Skin epidermis (tissue), 12 donors: ENCODE measurements around the gene SDHD.

Source experiments
- H3K27ac ChIP-seq, 21 experiments: fragments of 200-600 bp; sonication (generic) in 11 of 21; one replicate each; pipeline ENCODE4 v1.5.0; 2020; ENCODE audit warnings: mild to moderate bottlenecking in 3 of 21, inconsistent platforms in 2 of 21, moderate library complexity in 2 of 21
- H3K4me3 ChIP-seq, 7 experiments: fragments of 200-600 bp; sonication (generic) in 2 of 7; one replicate each; pipeline ENCODE4 v1.5.0; 2020; ENCODE audit warnings: inconsistent platforms in 2 of 7, mild to moderate bottlenecking in 2 of 7, moderate library complexity in 1 of 7

The SDHD gene

GRCh38 chr11:112097734-112098528, 11.3 kb downstream of the SDHD start:
- Histone ChIP-seq H3K27ac (no peak overlapping the region), H3K4me3 (no peak overlapping the region)

GRCh38 chr11:112100462-112100861, 13.8 kb downstream of the SDHD start:
- H3K4me3 ChIP-seq: no peak overlapping the region
- no peak overlapping the region for H3K27ac ChIP-seq

- H3K4me3 ChIP-seq: no peak overlapping the region
- H3K27ac ChIP-seq: no peak overlapping the region
Measured at GRCh38 chr11:112103446-112103845, 16.8 kb downstream of the SDHD start.

- H3K27ac ChIP-seq: no peak overlapping the region
- H3K4me3 ChIP-seq: no peak overlapping the region
Measured at GRCh38 chr11:112106070-112106469, 19.4 kb downstream of the SDHD start.

- H3K4me3 ChIP-seq: no peak overlapping the region
- peak overlapping the region in 1 of 21 experiments; percentile 19 for H3K27ac ChIP-seq
Measured at GRCh38 chr11:112113539-112114457, 27.1 kb downstream of the SDHD start.

GRCh38 chr11:112114460-112114859, 27.8 kb downstream of the SDHD start:
- H3K27ac ChIP-seq: no peak overlapping the region
- H3K4me3 ChIP-seq: no peak overlapping the region

- Histone ChIP-seq H3K4me3 (no peak overlapping the region), H3K27ac (no peak overlapping the region)
Measured at GRCh38 chr11:112115386-112115785, 28.7 kb downstream of the SDHD start.

GRCh38 chr11:112118176-112118575, 31.5 kb downstream of the SDHD start:
- no peak overlapping the region for H3K4me3 ChIP-seq
- H3K27ac ChIP-seq: no peak overlapping the region

- H3K4me3 ChIP-seq: no peak overlapping the region
- peak overlapping the region in 7 of 21 experiments; percentile 2 to 70 (median 46) for H3K27ac ChIP-seq
Measured at GRCh38 chr11:112121981-112122615, 35.4 kb downstream of the SDHD start.

- Histone ChIP-seq H3K4me3 (no peak overlapping the region), H3K27ac (no peak overlapping the region)
Measured at GRCh38 chr11:112123129-112123528, 36.5 kb downstream of the SDHD start.

- Histone ChIP-seq H3K27ac (peak overlapping the region in 1 of 21 experiments; percentile 25), H3K4me3 (no peak overlapping the region)
Measured at GRCh38 chr11:112127056-112127455, 40.4 kb downstream of the SDHD start.

- H3K27ac ChIP-seq: peak overlapping the region in 19 of 21 experiments; percentile 17 to 79 (median 52)
Measured at GRCh38 chr11:112128483-112129121, 41.9 kb downstream of the SDHD start.

GRCh38 chr11:112129656-112130055, 43.0 kb downstream of the SDHD start:
- peak overlapping the region in 16 of 21 experiments; percentile 25 to 79 (median 54) for H3K27ac ChIP-seq
- no peak overlapping the region for H3K4me3 ChIP-seq

More at GRCh38 chr11:112128483-112129121, 41.9 kb downstream of the SDHD start:
- H3K4me3 ChIP-seq: no peak overlapping the region

- peak overlapping the region in 6 of 21 experiments; percentile 8 to 68 (median 64) for H3K27ac ChIP-seq
Measured at GRCh38 chr11:112132737-112133136, 46.1 kb downstream of the SDHD start.

GRCh38 chr11:112134473-112134872, 47.8 kb downstream of the SDHD start:
- Histone ChIP-seq H3K4me3 (no peak overlapping the region), H3K27ac (no peak overlapping the region)

More at GRCh38 chr11:112132737-112133136, 46.1 kb downstream of the SDHD start:
- H3K4me3 ChIP-seq: no peak overlapping the region

- no peak overlapping the region for H3K27ac ChIP-seq
- no peak overlapping the region for H3K4me3 ChIP-seq
Measured at GRCh38 chr11:112143597-112143996, 56.9 kb downstream of the SDHD start.
